GM12892 (cell line): ENCODE measurements around the gene SMYD5.

Experiments used
- DNase-seq: peaks from one replicate; pipeline ENCODE4 v3.0.0; 2011; ENCODE audit not compliant: insufficient read length
- FAIRE-seq: peaks from 2 replicates; lab custom pipeline; 2011; peaks lifted over from hg19 to GRCh38; lab: Jason Lieb, UNC
- POLR2A ChIP-seq: IDR thresholded peaks from 2 replicates; pipeline ENCODE4 v1.6.1; 2011; ENCODE audit warnings: low read depth, low read length, control low read depth
- POLR2AphosphoS5 ChIP-seq: IDR thresholded peaks from 2 replicates; pipeline ENCODE4 v1.6.1; 2011; ENCODE audit warnings: low read depth, low read length, control low read depth
- TAF1 ChIP-seq: IDR thresholded peaks from 2 replicates; pipeline ENCODE4 v1.6.1; 2011; ENCODE audit warnings: low read depth, mild to moderate bottlenecking, control low read depth, low read length, borderline replicate concordance

Gene SMYD5

DNA sequence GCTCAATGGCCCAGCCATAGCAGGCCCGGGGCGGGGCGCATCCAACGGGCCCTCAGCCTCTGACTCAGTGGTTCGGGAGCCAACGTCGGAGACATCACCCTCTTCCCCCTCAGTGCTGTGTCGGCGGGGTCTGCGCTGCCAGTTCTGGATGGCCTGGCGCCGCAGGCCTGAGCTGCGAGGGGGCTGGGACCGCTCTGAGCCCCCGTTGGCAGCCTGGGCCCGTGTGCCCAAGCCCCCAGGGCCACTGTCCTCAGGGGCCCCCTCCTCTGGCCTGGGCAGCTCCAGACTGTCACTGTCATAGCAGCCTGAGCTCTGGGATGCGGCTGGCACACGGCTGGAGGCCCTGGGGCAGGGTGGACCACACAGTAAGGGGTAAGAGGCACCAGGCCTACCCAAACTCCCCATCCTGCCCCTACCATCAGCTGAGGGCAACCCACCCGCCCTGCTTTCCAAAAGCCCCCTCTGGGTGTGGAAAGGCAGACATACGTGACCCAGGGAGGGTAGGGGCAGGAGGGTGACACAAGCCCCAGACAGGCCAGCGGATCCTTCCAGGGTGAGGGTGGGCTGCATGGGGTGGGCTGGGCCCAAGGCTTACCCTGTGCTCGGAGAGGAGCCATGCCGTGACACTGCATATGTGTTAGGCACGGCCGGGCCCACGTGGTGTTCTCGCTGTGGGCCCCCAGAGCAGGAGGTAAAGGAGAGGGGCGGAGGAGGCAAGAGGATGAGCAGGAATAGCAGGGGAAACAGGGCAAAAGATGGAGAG lies 51.4 kb downstream of the SMYD5 start:
- FAIRE-seq (no peak), DNase-seq (no peak)
- no peak for TF ChIP-seq POLR2AphosphoS5
- no peak for TF ChIP-seq TAF1
- TF ChIP-seq POLR2A = no peak

DNA sequence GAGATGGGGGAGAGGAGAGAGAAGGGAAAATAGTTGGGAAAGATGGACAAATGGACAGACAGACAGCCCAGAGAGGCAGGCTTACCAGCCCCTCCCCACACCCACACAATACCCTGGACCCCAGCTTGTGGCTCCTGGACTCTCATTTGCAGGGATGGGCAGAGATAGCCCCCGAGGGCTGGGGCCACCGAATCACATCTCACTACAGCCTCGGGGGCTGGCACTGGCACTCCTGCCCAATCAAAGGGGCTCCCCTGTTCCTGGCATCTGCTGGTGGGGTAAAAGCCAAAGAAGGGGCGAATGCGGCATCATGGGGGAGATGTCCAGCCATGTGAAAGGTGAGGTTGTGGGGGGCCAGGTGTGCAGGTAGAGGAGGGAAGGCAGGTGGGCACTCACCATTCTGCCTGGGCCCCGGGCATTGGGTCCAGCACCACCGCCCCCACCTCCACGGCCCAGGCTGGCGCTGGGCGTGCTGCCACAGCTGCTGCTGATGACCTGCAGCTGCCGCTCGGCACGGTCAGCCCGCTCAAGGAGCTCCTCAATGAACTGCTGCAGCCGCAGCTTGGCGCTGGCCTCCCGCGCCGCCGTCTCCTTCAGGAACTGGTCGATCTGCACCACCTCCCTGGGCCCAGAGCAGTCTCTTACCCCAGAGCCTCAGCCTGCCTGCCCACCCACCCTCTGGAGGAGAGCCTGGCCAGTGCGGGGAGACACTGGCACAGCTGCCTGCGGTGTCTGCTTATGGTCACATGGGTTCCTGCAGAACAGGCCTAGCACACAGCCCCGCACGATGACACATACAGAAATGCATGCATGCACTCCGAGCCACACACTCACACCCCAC lies 52.2 kb downstream of the SMYD5 start:
- TF ChIP-seq POLR2AphosphoS5 = no peak
- no peak for TF ChIP-seq TAF1
- no peak for TF ChIP-seq POLR2A
- no peak for DNase-seq
- no peak for FAIRE-seq

DNA sequence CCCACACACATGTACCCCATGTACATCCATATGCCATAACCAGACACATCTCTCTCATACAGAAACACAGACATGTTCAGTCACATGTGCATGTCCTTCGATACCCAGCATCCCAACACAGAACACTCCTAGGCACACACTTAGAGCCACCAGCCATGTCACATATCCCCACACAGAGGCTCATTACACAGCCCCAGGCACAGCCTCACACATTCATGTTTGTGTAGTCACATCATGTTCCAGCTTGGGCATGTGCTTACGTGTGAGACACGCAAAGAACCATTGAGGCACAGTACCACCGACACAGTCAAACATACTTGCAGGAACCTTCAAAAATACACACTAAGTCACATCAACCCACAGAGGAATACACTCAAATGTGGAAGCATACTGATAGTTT lies 53.0 kb downstream of the SMYD5 start:
- no peak for FAIRE-seq
- no peak for DNase-seq
- no peak for TF ChIP-seq POLR2A
- no peak for TF ChIP-seq POLR2AphosphoS5
- no peak for TF ChIP-seq TAF1

DNA sequence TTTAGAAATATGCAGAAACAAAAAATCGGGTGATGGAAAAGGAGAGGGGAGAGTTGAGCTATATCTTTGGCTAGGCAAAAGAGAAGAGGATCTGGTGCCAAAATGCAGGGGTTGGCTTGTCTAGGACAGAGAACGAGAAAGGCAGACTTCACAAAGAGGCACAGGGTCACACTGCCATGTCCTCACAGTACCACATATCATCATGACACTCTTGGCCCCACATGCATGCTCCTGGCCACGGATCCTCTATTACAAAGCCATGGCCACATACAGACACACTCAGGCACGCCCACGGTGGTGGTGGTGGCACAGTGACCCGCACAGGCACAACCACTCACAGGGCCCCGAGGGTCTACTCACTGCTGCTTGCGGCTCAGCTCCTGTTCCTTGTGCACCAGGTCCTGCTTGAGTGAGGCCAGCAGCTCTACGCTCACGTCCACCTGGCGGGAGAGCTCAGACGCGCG lies 54.4 kb downstream of the SMYD5 start:
- FAIRE-seq (no peak), DNase-seq (no peak)
- TF ChIP-seq POLR2AphosphoS5 (no peak), TAF1 (no peak), POLR2A (no peak)

DNA sequence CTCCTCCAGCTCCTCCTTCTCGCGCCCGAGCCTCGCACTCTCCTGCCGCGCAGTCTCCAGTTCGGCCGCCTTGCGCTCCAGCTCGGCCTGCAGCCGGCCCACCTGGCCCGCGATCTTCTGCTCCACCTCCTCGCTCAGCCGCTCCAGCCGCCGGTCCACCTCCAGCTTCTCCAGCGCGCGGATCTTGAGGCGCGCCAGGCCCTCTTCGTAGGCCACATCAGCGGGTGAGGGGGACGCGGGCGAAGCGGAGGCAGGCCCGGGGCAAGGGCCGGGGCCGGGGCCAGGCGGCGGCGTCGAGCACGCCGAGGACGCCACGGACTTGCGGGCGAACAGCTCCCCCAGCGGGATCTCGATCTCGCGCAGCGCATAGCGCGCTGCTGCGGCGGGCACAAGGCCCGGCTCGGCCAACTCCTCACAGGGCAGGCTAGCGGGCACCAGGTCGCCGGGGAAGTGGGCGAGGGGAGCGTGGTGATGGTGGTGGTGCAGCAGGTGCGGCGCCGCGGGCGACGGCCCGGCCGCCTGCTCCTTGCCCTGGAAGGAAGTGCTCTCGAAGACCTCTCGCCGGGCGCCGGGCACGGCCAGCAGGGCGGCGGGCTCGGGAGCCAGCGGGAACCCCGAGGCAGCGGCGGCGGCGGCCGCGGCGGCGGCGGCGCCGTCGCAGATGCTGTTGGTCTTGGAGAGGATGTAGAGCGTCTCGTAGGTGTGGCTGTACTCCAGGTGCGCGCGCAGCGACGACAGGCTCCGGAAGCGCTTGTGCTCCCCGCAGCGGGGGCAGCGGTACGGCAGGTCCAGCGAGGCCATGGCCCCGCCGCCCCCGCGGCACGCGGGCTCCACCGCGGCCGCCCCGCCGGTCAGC lies 55.0 kb downstream of the SMYD5 start:
- no peak for DNase-seq
- FAIRE-seq = no peak

DNA sequence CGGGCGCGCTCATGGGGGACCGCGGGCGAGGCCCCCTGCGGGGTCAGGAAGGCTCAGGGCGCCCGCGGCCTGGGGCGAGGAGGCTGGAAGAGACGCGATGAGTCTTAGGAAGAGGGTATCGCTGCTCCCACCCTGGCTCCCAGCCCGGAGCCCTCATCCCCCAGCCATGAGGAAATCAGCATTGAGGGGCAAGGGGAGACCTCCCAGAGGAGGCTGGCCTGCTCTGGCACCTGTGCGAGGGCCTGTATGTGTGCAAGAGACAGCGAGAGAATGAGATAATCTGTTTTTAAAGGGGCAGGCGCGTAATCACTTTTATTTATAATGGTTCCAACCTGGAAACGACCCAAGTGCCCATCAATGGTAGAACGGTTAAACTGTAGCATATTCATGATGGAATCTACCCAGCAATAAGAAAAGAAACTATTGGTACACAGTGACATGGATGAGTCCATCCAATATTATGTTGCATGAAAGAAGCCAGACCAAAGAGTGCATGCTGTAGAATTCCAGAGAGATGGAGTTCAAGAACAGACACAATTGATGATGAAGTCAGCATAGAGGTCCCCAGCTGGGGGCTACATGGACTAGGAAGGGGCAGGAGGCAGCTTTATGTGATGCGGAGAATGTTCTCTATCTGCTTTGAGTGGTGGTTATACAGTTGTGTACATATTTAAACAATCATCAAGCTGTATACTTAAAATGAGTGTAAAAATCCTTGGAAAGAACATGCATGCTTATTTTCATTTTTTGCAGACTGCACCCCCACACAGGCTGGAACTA lies 55.8 kb downstream of the SMYD5 start:
- FAIRE-seq (no peak), DNase-seq (no peak)
- no peak for TF ChIP-seq POLR2AphosphoS5
- no peak for TF ChIP-seq POLR2A
- no peak for TF ChIP-seq TAF1

More for the DNA sequence above, 55.0 kb downstream of the SMYD5 start:
- TF ChIP-seq POLR2AphosphoS5 = no peak
- TF ChIP-seq TAF1 = no peak
- TF ChIP-seq POLR2A = no peak

DNA sequence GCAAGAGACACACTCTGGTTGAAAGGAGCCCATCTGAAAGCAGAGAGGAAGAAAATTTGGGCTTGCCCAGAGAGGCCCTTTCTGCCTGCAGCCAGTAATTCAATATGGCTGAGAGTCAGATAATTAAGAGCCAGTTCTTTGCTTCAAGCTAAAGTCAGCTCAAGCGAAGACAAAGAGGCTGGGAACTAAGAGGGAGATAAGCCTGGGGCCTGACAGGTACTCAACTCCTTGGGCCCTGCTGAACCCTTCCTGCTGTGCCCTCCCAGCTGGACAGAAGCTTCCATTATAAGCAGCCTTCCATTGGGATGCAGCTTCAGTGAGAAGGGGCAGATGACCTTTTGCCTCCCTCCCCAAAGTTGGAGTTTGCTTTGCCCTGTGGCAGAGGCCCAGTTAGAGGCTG lies 58.2 kb downstream of the SMYD5 start:
- TF ChIP-seq TAF1 = no peak
- FAIRE-seq (no peak), DNase-seq (no peak)
